SU-DHL-6 (cell line): ENCODE data around the gene SEMA4D.

Source experiments
- H2AFZ ChIP-seq: fragments of 200-600 bp; sonication (generic); 2 replicates; pipeline ENCODE4 v1.6.1; 2014; ENCODE audit warnings: low read depth, mild to moderate bottlenecking, moderate library complexity, mixed read lengths, antibody characterized with exemption, low read length; ENCODE audit not compliant: severe bottlenecking
- H3F3A ChIP-seq: fragments of 200-600 bp; shearing (Covaris generic); 2 replicates; pipeline ENCODE4 v1.6.0; 2016; ENCODE audit warnings: antibody characterized with exemption, mild to moderate bottlenecking; ENCODE audit not compliant: insufficient read depth
- H3K27ac ChIP-seq: fragments of 200-600 bp; sonication (generic); 2 replicates; pipeline ENCODE4 v1.5.1; 2016; ENCODE audit warnings: low read depth, mild to moderate bottlenecking, low read length, moderate library complexity, mixed read lengths
- H3K27me3 ChIP-seq: fragments of 200-600 bp; sonication (generic), shearing (Covaris generic); 2 replicates; pipeline ENCODE4 v1.6.0; 2014; ENCODE audit warnings: mild to moderate bottlenecking, low read length
- H3K36me3 ChIP-seq: fragments of 200-600 bp; sonication (generic); 2 replicates; pipeline ENCODE4 v1.6.1; 2014; ENCODE audit warnings: mild to moderate bottlenecking, low read length, mixed read lengths
- H3K4me2 ChIP-seq: fragments of 300-600, 200-600 bp; shearing (Covaris generic), sonication (generic); 2 replicates; pipeline ENCODE4 v1.6.0; 2014; ENCODE audit warnings: low read length, low read depth, mild to moderate bottlenecking; ENCODE audit not compliant: poor library complexity, severe bottlenecking
- H3K4me3 ChIP-seq: fragments of 200-600 bp; sonication (generic); 2 replicates; pipeline ENCODE4 v1.5.1; 2014; ENCODE audit warnings: antibody characterized with exemption, low read length, mild to moderate bottlenecking, mixed read lengths; ENCODE audit not compliant: insufficient read depth, poor library complexity, severe bottlenecking
- H3K79me2 ChIP-seq: fragments of 200-600 bp; sonication (generic); 2 replicates; pipeline ENCODE4 v1.6.1; 2014; ENCODE audit warnings: mild to moderate bottlenecking, low read length, moderate library complexity; ENCODE audit not compliant: insufficient read depth
- H3K9ac ChIP-seq: fragments of 200-600 bp; sonication (generic); 2 replicates; pipeline ENCODE4 v1.7.0; 2014; ENCODE audit warnings: mild to moderate bottlenecking, low read length
- H3K9me2 ChIP-seq: fragments of 200-600 bp; sonication (generic); replicated peaks from 2 replicates; pipeline ENCODE4 v1.6.1; 2014; ENCODE audit warnings: low read length; ENCODE audit not compliant: insufficient read depth
- H3K9me3 ChIP-seq: fragments of 200-600 bp; sonication (generic); 2 replicates; pipeline ENCODE4 v1.6.1; 2014; ENCODE audit warnings: low read length, mixed read lengths; ENCODE audit not compliant: insufficient read depth
- H4K20me1 ChIP-seq: fragments of 200-600 bp; sonication (generic); 2 replicates; pipeline ENCODE4 v1.6.1; 2014; ENCODE audit warnings: low read depth, mild to moderate bottlenecking, antibody characterized with exemption, low read length, moderate library complexity, mixed read lengths
- EZH2phosphoT487 ChIP-seq: fragments of 200-600 bp; sonication (generic), shearing (Covaris generic); conservative IDR thresholded peaks from 2 replicates; pipeline ENCODE4 v1.6.1; 2018; ENCODE audit warnings: mild to moderate bottlenecking, antibody characterized with exemption, low read length, moderate library complexity, mixed read lengths
- TF ChIP-seq, protein P1 (sequence below): fragments of 200-600 bp; sonication (generic); IDR thresholded peaks from one replicate; pipeline ENCODE4 v1.5.1; 2017; ENCODE audit warnings: antibody characterized with exemption, mild to moderate bottlenecking, low read length, moderate library complexity; ENCODE audit not compliant: insufficient read depth, poor library complexity, severe bottlenecking

SEMA4D gene

DNA sequence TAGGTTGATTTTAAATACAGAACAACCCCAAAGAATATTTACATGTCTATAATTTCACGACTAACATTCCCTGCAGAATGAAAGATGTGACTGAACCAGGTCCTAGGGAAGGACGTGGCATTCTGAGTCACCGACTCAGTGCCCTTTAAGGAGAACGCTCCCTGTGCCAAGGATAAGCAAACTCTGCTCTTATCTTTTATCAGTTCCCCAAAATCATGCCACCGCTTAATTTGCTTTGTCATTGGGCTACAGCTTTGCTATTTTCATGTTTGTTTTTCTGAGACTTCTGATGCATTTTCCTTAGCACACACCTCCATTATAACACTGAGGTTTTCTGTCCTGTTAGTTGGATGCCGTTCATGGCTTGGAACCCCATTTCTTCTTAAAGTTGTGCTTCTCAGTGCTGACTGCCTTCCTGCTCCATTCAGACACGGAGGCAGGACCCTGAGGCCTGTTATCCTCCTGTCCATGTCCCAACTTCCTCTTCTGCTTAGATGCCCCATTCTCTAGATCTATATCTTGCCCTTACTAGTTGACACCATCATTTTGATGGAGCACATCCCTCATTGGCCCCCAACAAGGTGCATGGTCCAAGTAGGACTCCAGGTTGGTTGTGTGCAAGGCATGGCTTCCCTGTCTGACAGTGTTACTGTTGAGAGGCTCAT is 11.2 kb upstream of the SEMA4D start:
- TF ChIP-seq, protein P1, sequence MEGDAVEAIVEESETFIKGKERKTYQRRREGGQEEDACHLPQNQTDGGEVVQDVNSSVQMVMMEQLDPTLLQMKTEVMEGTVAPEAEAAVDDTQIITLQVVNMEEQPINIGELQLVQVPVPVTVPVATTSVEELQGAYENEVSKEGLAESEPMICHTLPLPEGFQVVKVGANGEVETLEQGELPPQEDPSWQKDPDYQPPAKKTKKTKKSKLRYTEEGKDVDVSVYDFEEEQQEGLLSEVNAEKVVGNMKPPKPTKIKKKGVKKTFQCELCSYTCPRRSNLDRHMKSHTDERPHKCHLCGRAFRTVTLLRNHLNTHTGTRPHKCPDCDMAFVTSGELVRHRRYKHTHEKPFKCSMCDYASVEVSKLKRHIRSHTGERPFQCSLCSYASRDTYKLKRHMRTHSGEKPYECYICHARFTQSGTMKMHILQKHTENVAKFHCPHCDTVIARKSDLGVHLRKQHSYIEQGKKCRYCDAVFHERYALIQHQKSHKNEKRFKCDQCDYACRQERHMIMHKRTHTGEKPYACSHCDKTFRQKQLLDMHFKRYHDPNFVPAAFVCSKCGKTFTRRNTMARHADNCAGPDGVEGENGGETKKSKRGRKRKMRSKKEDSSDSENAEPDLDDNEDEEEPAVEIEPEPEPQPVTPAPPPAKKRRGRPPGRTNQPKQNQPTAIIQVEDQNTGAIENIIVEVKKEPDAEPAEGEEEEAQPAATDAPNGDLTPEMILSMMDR: no peak
- H3K9me3 ChIP-seq: no peaks in the 10 kb centered on the region
- H2AFZ ChIP-seq: no peak overlapping the region
- no peaks in the 10 kb centered on the region for H3K79me2 ChIP-seq
- no peak overlapping the region for H3K9ac ChIP-seq
- H3K27ac ChIP-seq: no peak overlapping the region
- H3K9me2 ChIP-seq: no peaks in the 10 kb centered on the region
- no peaks in the 10 kb centered on the region for H3F3A ChIP-seq
- no peaks in the 10 kb centered on the region for H3K36me3 ChIP-seq
- no peak overlapping the region for H3K4me2 ChIP-seq
- no peak overlapping the region for H3K4me3 ChIP-seq
- H3K27me3 ChIP-seq: no peaks in the 10 kb centered on the region
- no peaks in the 10 kb centered on the region for H4K20me1 ChIP-seq

DNA sequence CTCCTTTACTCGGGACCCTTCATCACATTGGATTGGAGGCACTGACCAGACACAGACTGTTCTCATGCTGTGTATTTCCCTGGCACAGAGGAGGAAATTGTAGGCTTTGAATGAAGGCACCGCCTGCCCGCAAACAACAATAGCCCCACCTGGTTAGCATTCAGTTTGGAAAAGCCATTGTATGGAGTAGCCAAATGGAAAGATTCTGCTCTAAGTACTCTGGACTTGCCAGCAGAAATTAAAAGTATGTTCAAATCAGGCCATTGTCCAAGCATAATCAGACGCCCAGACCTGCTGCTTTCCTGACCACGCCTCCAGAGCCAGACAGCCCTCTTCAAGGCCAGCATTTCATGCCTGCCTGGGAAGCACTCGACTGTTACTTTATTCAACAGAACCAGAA is 8.0 kb upstream of the SEMA4D start:
- Histone ChIP-seq H3K79me2 (no peaks in the 10 kb centered on the region), H3K4me3 (no peak overlapping the region), H3K27ac (no peak overlapping the region), H3K4me2 (no peak overlapping the region), H4K20me1 (no peaks in the 10 kb centered on the region), H3K9me2 (no peaks in the 10 kb centered on the region), H3K9me3 (no peaks in the 10 kb centered on the region), H3F3A (no peaks in the 10 kb centered on the region), H2AFZ (no peak overlapping the region), H3K27me3 (no peaks in the 10 kb centered on the region), H3K36me3 (no peaks in the 10 kb centered on the region), H3K9ac (no peak overlapping the region)
- TF ChIP-seq EZH2phosphoT487: no peak
- TF ChIP-seq, protein P1: no peak

DNA sequence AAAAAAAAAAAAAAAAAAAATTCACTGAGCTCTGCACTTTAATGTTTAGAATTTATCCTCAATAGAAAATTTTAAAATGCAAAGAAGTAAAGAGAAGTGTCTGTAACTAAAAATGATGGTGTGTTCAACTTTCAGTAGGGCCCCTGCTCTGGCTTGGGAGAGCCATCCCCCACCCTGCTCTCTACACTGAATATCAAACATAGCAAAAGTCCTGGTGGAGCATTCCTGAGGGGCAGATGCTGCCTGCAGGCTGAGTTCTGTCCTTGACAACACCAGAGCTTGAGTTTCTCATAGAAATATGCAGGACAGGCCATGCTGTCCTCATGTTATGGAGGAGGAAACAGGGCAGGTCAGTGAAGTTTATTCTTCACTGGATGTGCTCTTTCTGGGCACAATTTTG is 7.1 kb upstream of the SEMA4D start:
- no peak overlapping the region for H3K4me2 ChIP-seq
- H3K27me3 ChIP-seq: no peaks in the 10 kb centered on the region
- no peaks in the 10 kb centered on the region for H3K9me2 ChIP-seq
- H3F3A ChIP-seq: no peaks in the 10 kb centered on the region
- H3K9ac ChIP-seq: no peak overlapping the region
- no peak overlapping the region for H2AFZ ChIP-seq
- no peak overlapping the region for H3K4me3 ChIP-seq
- no peaks in the 10 kb centered on the region for H4K20me1 ChIP-seq
- H3K9me3 ChIP-seq: no peaks in the 10 kb centered on the region
- no peak overlapping the region for H3K27ac ChIP-seq
- H3K36me3 ChIP-seq: no peaks in the 10 kb centered on the region
- TF ChIP-seq EZH2phosphoT487: no peak
- TF ChIP-seq, protein P1: no peak
- no peaks in the 10 kb centered on the region for H3K79me2 ChIP-seq

DNA sequence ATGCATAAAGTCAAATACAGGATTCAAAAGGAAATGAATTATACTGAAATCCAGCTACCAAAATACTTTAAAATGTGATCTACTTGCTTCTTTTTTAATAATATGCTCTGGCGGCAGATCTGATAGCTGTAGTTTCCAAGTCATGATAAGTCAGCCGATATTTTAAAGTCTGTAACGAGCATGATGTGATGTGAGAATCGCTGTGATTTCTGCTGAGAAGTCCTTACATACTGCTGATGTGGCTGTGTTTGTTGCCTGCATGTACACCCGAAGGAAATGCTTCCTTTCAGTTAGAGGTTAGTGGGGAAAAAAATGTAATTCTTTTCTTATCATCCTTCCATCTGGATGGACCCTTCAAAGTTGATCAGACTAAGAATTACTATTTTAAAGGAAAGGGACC is 4.8 kb upstream of the SEMA4D start:
- Histone ChIP-seq H2AFZ (no peak overlapping the region), H3K27me3 (no peaks in the 10 kb centered on the region), H3K36me3 (no peaks in the 10 kb centered on the region), H3K9me2 (no peaks in the 10 kb centered on the region), H3K27ac (no peak overlapping the region), H3K79me2 (no peaks in the 10 kb centered on the region), H3K9ac (no peak overlapping the region), H4K20me1 (no peaks in the 10 kb centered on the region), H3F3A (peaks cover 8% of the 10 kb centered on the region), H3K4me3 (no peak overlapping the region), H3K4me2 (no peak overlapping the region), H3K9me3 (no peaks in the 10 kb centered on the region)
- TF ChIP-seq, protein P1: no peak
- TF ChIP-seq EZH2phosphoT487: no peak
